B cell (primary cell): Measurements from ENCODE around the gene DNAJC15. TPM values are rescaled to one million over a fixed set of nuclear protein-coding genes. Genes with fewer than 3 reads are reported as not detected.
"Not testable (repeated sequence)": the region's sequence is repeated elsewhere in the genome, so short reads cannot be mapped to it uniquely, and the experiment has no call there.

Experiments used
- ATAC-seq: fragments of 200-7000 bp; cut with Tn5 transposase; one replicate; pipeline ENCODE4 v1.10.0; 2021; ENCODE audit warnings: low read depth, mild to moderate bottlenecking, moderate number of reproducible peaks, moderate library complexity
- CTCF ChIA-PET: fragments of 350-600 bp; sonication (Branson Sonifier 250); formaldehyde crosslinking; loops from one replicate; lab custom pipeline; 2021; ENCODE audit warnings: antibody characterized with exemption, inconsistent platforms; lab: Charles Lee
- POLR2A ChIA-PET: fragments of 350-600 bp; sonication (Branson Sonifier 250); formaldehyde crosslinking; loops from one replicate; lab custom pipeline; 2021; ENCODE audit warnings: antibody characterized with exemption; lab: Charles Lee
- DNase-seq: peaks from one replicate; pipeline ENCODE4 v3.0.0; 2013
- H2AFZ ChIP-seq: 2 replicates; pipeline ENCODE4 v1.6.1; 2012; ENCODE audit warnings: mild to moderate bottlenecking, low read depth, low read length; ENCODE audit not compliant: insufficient read depth, poor library complexity, severe bottlenecking
- H3K27ac ChIP-seq, 2 donors: 1 replicate in 1 of 2; 2 replicates in 1 of 2; pipeline ENCODE4 v1.5.1; 2012 to 2013; ENCODE audit warnings: low read length in 2 of 2, mild to moderate bottlenecking in 2 of 2, moderate library complexity in 1 of 2
- H3K27me3 ChIP-seq, 4 experiments: fragments of 200-600 bp in 1 of 4; sonication (generic) in 1 of 4; replicated peaks in 1 of 4; 1 replicate in 2 of 4; 2 replicates in 2 of 4; pipeline versions ENCODE4 v1.6.1 to v1.7.0; 2013 to 2016; ENCODE audit warnings: low read length in 3 of 4, mild to moderate bottlenecking in 2 of 4, mixed read lengths in 1 of 4, moderate library complexity in 1 of 4; ENCODE audit not compliant: insufficient read depth in 4 of 4, control insufficient read depth in 3 of 4; ENCODE audit errors: control extremely low read depth in 1 of 4
- H3K36me3 ChIP-seq, 2 experiments: replicated peaks in 1 of 2; 1 replicate in 1 of 2; 2 replicates in 1 of 2; pipeline versions ENCODE4 v1.6.1 to v1.7.1; 2013; ENCODE audit warnings: low read length in 1 of 2; ENCODE audit not compliant: insufficient read depth in 2 of 2, control insufficient read depth in 1 of 2; ENCODE audit errors: control extremely low read depth in 1 of 2, extremely low read depth in 1 of 2
- H3K4me1 ChIP-seq, 2 donors: fragments of 200-600 bp in 1 of 2; sonication (generic) in 1 of 2; 1 replicate in 1 of 2; 2 replicates in 1 of 2; pipeline versions ENCODE4 v1.5.1 to v1.6.1; 2013 to 2017; ENCODE audit warnings: low read length in 2 of 2; ENCODE audit not compliant: control insufficient read depth in 2 of 2, insufficient read depth in 2 of 2
- H3K4me2 ChIP-seq: replicated peaks from 2 replicates; pipeline ENCODE3; 2012; ENCODE audit warnings: mild to moderate bottlenecking, low read depth, low read length; ENCODE audit not compliant: poor library complexity, severe bottlenecking
- H3K4me3 ChIP-seq, 5 experiments: fragments of 200-600 bp in 1 of 5; sonication (generic) in 1 of 5; 1 replicate in 3 of 5; 2 replicates in 2 of 5; pipeline versions ENCODE4 v1.5.1 to v1.7.0; 2011 to 2016; ENCODE audit warnings: low read length in 4 of 5, mild to moderate bottlenecking in 4 of 5, low read depth in 2 of 5, control low read depth in 1 of 5, moderate library complexity in 1 of 5; ENCODE audit not compliant: insufficient read depth in 1 of 5; ENCODE audit errors: control extremely low read depth in 1 of 5, extremely low read depth in 1 of 5
- H3K79me2 ChIP-seq: fragments of 200-600 bp; sonication (generic); one replicate; pipeline ENCODE4 v1.6.0; 2016; ENCODE audit warnings: low read length; ENCODE audit not compliant: control insufficient read depth, insufficient read depth
- H3K9ac ChIP-seq: fragments of 200-600 bp; sonication (generic); 2 replicates; pipeline ENCODE4 v1.6.1; 2017; ENCODE audit warnings: mild to moderate bottlenecking, low read length, moderate library complexity
- H3K9me3 ChIP-seq, 3 donors: one replicate each; pipeline versions ENCODE4 v1.6.1 to v1.7.1; 2013; ENCODE audit warnings: low read length in 2 of 3; ENCODE audit not compliant: control insufficient read depth in 2 of 3, insufficient read depth in 1 of 3; ENCODE audit errors: control extremely low read depth in 1 of 3
- H4K20me1 ChIP-seq: 2 replicates; pipeline ENCODE4 v1.6.0; 2012; ENCODE audit warnings: mild to moderate bottlenecking, low read length; ENCODE audit not compliant: insufficient read depth, control insufficient read depth, poor library complexity, severe bottlenecking
- H3K27ac Mint-ChIP-seq: one replicate; pipeline ENCODE4 v1.8.0; 2021; ENCODE audit warnings: mixed read lengths
- H3K27me3 Mint-ChIP-seq: one replicate; pipeline ENCODE4 v1.8.0; 2021; ENCODE audit warnings: mixed read lengths
- H3K4me1 Mint-ChIP-seq: one replicate; pipeline ENCODE4 v1.8.0; 2021; ENCODE audit warnings: mixed read lengths
- H3K4me3 Mint-ChIP-seq: one replicate; pipeline ENCODE4 v1.8.0; 2021; ENCODE audit warnings: mixed read lengths
- H3K9me3 Mint-ChIP-seq: one replicate; pipeline ENCODE4 v1.8.0; 2022; ENCODE audit warnings: mixed read lengths; ENCODE audit not compliant: insufficient read depth
- EZH2 ChIP-seq: IDR thresholded peaks from 2 replicates; pipeline ENCODE4 v1.6.1; 2012; ENCODE audit warnings: borderline replicate concordance, low read depth, mild to moderate bottlenecking, moderate library complexity, low read length; ENCODE audit not compliant: insufficient read depth, poor library complexity, severe bottlenecking
- WGBS: methylation state at CpG from one replicate; pipeline ENCODE4 v1.1.5; 2013; ENCODE audit warnings: missing lambda C conversion rate; ENCODE audit not compliant: insufficient coverage; 5-methylcytosine and 5-hydroxymethylcytosine counted together
- intact Hi-C: fragments of 100-400 bp; cut with micrococcal nuclease; formaldehyde crosslinking; loops from one replicate; pipeline ENCODE4 v1.10.0; 2022
- polyA plus RNA-seq: library from polyadenylated mRNA; depleted of rRNA; stranded (reverse); fragments of >200 nt; gene quantifications from 2 replicates; pipeline ENCODE4 v1.2.3, GENCODE V29; 2012
- total RNA-seq, 2 donors: library from RNA; stranded (reverse); fragments of 120-200 nt in 1 of 2; gene quantifications; 1 replicate in 1 of 2; 2 replicates in 1 of 2; pipeline versions ENCODE4 v1.2.3 to v1.2.4, GENCODE V29; 2013 to 2022
- TF ChIP-seq, protein P1 (sequence below): fragments of 200-600 bp; IDR thresholded peaks from one replicate; pipeline ENCODE4 v1.8.0; 2022; ENCODE audit warnings: antibody characterized with exemption, mild to moderate bottlenecking

DNAJC15 gene
- total and polyA plus RNA-seq, 2 donors (not counting 1 experiment from before 2014, with no cell fraction given), result 11.5 to 15.2 TPM

DNA sequence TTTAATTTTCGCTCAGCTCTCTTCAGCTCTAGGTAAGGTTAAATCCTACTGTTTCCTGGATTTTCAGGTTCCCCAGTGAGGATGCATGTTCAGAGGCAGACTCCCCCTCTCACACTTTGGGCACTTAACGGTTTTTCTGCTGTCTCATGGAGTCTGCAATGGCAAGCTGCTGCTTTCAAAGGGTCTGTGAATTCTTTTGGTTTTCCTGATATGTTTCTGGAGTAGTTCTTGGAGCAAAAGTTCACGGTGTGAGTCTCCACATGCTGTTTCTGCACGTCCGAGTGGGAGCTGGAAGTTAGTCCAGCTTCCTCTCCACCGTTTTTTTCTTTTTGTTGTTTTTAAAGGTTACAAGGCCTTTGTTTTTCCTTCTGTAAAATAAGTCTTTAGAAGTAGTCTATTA lies 35.4 kb downstream of the DNAJC15 start:
- POLR2A ChIA-PET, result no interaction called here
- ATAC-seq (no peak), DNase-seq (no peak)
- no peak overlapping the region for H3K4me3 ChIP-seq
- peaks cover 1 to 11% of the 10 kb centered on the region in 2 experiments for H3K36me3 ChIP-seq
- peaks cover 38 to 46% of the 10 kb centered on the region in 2 donors for H3K4me1 ChIP-seq
- TF ChIP-seq, protein P1, sequence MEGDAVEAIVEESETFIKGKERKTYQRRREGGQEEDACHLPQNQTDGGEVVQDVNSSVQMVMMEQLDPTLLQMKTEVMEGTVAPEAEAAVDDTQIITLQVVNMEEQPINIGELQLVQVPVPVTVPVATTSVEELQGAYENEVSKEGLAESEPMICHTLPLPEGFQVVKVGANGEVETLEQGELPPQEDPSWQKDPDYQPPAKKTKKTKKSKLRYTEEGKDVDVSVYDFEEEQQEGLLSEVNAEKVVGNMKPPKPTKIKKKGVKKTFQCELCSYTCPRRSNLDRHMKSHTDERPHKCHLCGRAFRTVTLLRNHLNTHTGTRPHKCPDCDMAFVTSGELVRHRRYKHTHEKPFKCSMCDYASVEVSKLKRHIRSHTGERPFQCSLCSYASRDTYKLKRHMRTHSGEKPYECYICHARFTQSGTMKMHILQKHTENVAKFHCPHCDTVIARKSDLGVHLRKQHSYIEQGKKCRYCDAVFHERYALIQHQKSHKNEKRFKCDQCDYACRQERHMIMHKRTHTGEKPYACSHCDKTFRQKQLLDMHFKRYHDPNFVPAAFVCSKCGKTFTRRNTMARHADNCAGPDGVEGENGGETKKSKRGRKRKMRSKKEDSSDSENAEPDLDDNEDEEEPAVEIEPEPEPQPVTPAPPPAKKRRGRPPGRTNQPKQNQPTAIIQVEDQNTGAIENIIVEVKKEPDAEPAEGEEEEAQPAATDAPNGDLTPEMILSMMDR, result no peak
- no peak for TF ChIP-seq EZH2
- H3K79me2 ChIP-seq, result peaks cover 93% of the 10 kb centered on the region
- no peaks in the 10 kb centered on the region for H3K27me3 Mint-ChIP-seq
- 78% methylated on average over 1 of the region's 6 CpGs for WGBS
- H3K4me2 ChIP-seq, result peak overlapping the region; percentile 43
- no peaks in the 10 kb centered on the region for H3K9me3 ChIP-seq
- no peak overlapping the region for H3K27ac ChIP-seq
- H3K4me1 Mint-ChIP-seq, result peaks cover 46% of the 10 kb centered on the region
- no peaks in the 10 kb centered on the region for H3K9me3 Mint-ChIP-seq
- H3K27me3 ChIP-seq, result no peaks in the 10 kb centered on the region
- peaks cover 6% of the 10 kb centered on the region for H4K20me1 ChIP-seq
- H3K9ac ChIP-seq, result no peak overlapping the region
- H2AFZ ChIP-seq, result peak overlapping the region; percentile 4
- no peak overlapping the region for H3K4me3 Mint-ChIP-seq
- peak overlapping the region; percentile 35 for H3K27ac Mint-ChIP-seq
- intact Hi-C loops, result no loop called here
- CTCF ChIA-PET, result interaction anchor here (1.1 kb wide), 2 partner anchors 11 to 26 kb away, joined by 3 to 4 read pairs; no protein-coding TSS in a partner anchor

DNA sequence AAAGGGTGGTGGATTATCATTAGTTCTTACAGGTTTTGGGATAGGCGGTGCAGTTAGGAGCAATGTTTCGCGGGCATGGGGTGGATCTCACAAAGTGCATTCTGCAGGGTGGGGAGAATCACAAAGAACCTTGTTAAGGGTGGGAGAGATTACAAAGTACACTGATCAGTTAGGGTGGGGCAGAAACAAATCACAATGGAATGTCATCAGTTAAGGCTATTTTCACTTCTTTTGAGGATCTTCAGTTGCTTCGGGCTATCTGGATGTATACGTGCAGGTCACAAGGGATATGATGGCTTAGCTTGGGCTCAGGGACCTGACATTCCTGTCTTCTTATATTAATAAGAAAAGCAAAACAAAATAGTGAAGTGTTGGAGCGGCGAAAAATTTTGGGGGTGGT lies 36.4 kb downstream of the DNAJC15 start:
- Histone ChIP-seq H3K4me1 (peaks cover 33 to 37% of the 10 kb centered on the region in 2 donors), H3K36me3 (peaks cover 1 to 11% of the 10 kb centered on the region in 2 experiments), H3K79me2 (peaks cover 89% of the 10 kb centered on the region)
- H3K27ac ChIP-seq, H4K20me1 ChIP-seq, POLR2A ChIA-PET, H3K27me3 ChIP-seq, H3K4me3 Mint-ChIP-seq, ATAC-seq, H2AFZ ChIP-seq, DNase-seq, H3K27me3 Mint-ChIP-seq, H3K9me3 ChIP-seq, intact Hi-C loops, H3K4me3 ChIP-seq, CTCF ChIA-PET, H3K4me2 ChIP-seq, H3K9ac ChIP-seq, H3K9me3 Mint-ChIP-seq, H3K27ac Mint-ChIP-seq: not testable (repeated sequence)
- peaks cover 51% of the 10 kb centered on the region for H3K4me1 Mint-ChIP-seq
- WGBS, result 99% methylated on average over 5 of the region's 7 CpGs

DNA sequence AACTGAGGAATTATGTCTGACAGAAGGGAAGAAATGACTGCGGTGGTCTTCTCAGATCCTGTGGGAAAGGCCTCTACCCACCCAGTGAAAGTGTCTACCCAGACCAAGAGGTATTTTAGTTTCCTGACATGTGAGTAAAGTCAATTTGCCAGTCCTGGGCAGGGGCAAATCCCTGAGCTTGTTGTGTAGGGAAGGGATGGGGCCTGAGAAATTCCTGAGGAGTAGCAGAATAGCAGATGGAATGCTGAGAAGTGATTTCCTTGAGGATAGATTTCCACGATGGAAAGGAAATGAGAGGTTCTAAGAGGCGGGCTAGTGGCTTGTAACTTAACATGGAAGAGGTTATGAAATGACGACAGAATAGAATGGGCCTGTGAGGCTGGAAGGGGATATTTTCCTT lies 37.4 kb downstream of the DNAJC15 start:
- H3K27ac Mint-ChIP-seq, H3K9ac ChIP-seq, H3K4me3 ChIP-seq, H3K27me3 ChIP-seq, intact Hi-C loops, H3K9me3 ChIP-seq, POLR2A ChIA-PET, H3K4me2 ChIP-seq, DNase-seq, H3K9me3 Mint-ChIP-seq, H2AFZ ChIP-seq, H4K20me1 ChIP-seq, H3K27me3 Mint-ChIP-seq, ATAC-seq, H3K27ac ChIP-seq, H3K4me3 Mint-ChIP-seq: not testable (repeated sequence)
- CTCF ChIA-PET, result interaction anchor here (1.3 kb wide), 1 partner anchor 89 kb away, joined by 3 read pairs; no protein-coding TSS in a partner anchor
- H3K36me3 ChIP-seq, result peaks cover 1 to 11% of the 10 kb centered on the region in 2 experiments
- 100% methylated on average over 3 of the region's 4 CpGs for WGBS
- H3K79me2 ChIP-seq, result peaks cover 79% of the 10 kb centered on the region
- peaks cover 28 to 29% of the 10 kb centered on the region in 2 donors for H3K4me1 ChIP-seq
- peaks cover 51% of the 10 kb centered on the region for H3K4me1 Mint-ChIP-seq
